Renal pelvis (tissue), 12 donors: ENCODE measurements around the gene EDRF1. TPM values are rescaled to one million over a fixed set of nuclear protein-coding genes. Genes with fewer than 3 reads are reported as not detected.
"Not testable (repeated sequence)": the region's sequence is repeated elsewhere in the genome, so short reads cannot be mapped to it uniquely, and the experiment has no call there.

Source experiments
- DNase-seq: peaks from one replicate; pipeline ENCODE4 v3.0.0-alpha.2; 2013
- long read RNA-seq, 16 experiments: transcript quantifications; one replicate each; lab custom pipeline, GENCODE V29; 2026
- polyA plus RNA-seq, 3 donors: library from polyadenylated mRNA; unstranded; fragments of 120-200 nt; gene quantifications; one replicate each; pipeline ENCODE4 v1.2.1, GENCODE V29; 2013; ENCODE audit not compliant: insufficient read length in 3 of 3

The EDRF1 gene
- 10 to 100 TPM; 31.5 to 45.8 (median 45.0) TPM for polyA plus RNA-seq
- long read RNA-seq, donor 1, partial matches to known transcripts: 0 of 1 reads
- long read RNA-seq, donor 1, other reads (novel, unspliced or antisense): 0 of 1 reads
- long read RNA-seq, donor 2: 0 reads
- long read RNA-seq, donor 3, full-length matches to known transcripts: 2 of 2 reads
- long read RNA-seq, donor 3, partial matches to known transcripts: 0 of 2 reads
- long read RNA-seq, donor 3, other reads (novel, unspliced or antisense): 0 of 2 reads
- long read RNA-seq, donor 4: 0 reads
- long read RNA-seq, donor 5, full-length matches to known transcripts: 2 of 2 reads
- long read RNA-seq, donor 5, partial matches to known transcripts: 0 of 2 reads
- long read RNA-seq, donor 5, other reads (novel, unspliced or antisense): 0 of 2 reads
- long read RNA-seq, donor 6, full-length matches to known transcripts: 1 of 1 reads
- long read RNA-seq, donor 6, partial matches to known transcripts: 0 of 1 reads
- long read RNA-seq, donor 6, other reads (novel, unspliced or antisense): 0 of 1 reads
- long read RNA-seq, donor 7, full-length matches to known transcripts: 1 of 6 reads
- long read RNA-seq, donor 7, partial matches to known transcripts: 5 of 6 reads
- long read RNA-seq, donor 7, other reads (novel, unspliced or antisense): 0 of 6 reads
- long read RNA-seq, donor 8: 0 reads
- long read RNA-seq, donor 9: 0 reads
- long read RNA-seq, donor 10, partial matches to known transcripts: 5 of 5 reads
- long read RNA-seq, donor 10, other reads (novel, unspliced or antisense): 0 of 5 reads
- long read RNA-seq, donor 11, partial matches to known transcripts: 7 of 8 reads
- long read RNA-seq, donor 11, other reads (novel, unspliced or antisense): 0 of 8 reads
- long read RNA-seq, donor 12, full-length matches to known transcripts: 3 of 3 reads
- long read RNA-seq, donor 12, partial matches to known transcripts: 0 of 3 reads
- long read RNA-seq, donor 12, other reads (novel, unspliced or antisense): 0 of 3 reads
- long read RNA-seq, donor 13, full-length matches to known transcripts: 2 of 2 reads
- long read RNA-seq, donor 13, partial matches to known transcripts: 0 of 2 reads
- long read RNA-seq, donor 13, other reads (novel, unspliced or antisense): 0 of 2 reads
- long read RNA-seq, donor 14: 0 reads
- long read RNA-seq, donor 15, partial matches to known transcripts: 13 of 13 reads
- long read RNA-seq, donor 15, other reads (novel, unspliced or antisense): 0 of 13 reads
- long read RNA-seq, donor 16, full-length matches to known transcripts: 3 of 3 reads
- long read RNA-seq, donor 16, partial matches to known transcripts: 0 of 3 reads
- long read RNA-seq, donor 16, other reads (novel, unspliced or antisense): 0 of 3 reads

GRCh38 chr10:125719173-125720001 is at the start of gene EDRF1:
TSS of gene EDRF1 (plus strand) at chr10:125719709. CDS start at chr10:125719808, 99 bp downstream.
- DNase-seq: peak; percentile 98

GRCh38 chr10:125672884-125673283 is 46.6 kb upstream of the EDRF1 start:
- DNase-seq: no peak

GRCh38 chr10:125679436-125679835 is 40.1 kb upstream of the EDRF1 start:
- no peak for DNase-seq

- no peak for DNase-seq
Measured at GRCh38 chr10:125683063-125683462, 36.4 kb upstream of the EDRF1 start, which contains the start of gene TEX36. TSS of gene TEX36 (minus strand) at chr10:125683163. CDS start at chr10:125682989, 174 bp downstream.

- DNase-seq: no peak
Measured at GRCh38 chr10:125683821-125684220, 35.7 kb upstream of the EDRF1 start.

- DNase-seq: no peak
Measured at GRCh38 chr10:125684581-125684980, 34.9 kb upstream of the EDRF1 start.

- no peak for DNase-seq
Measured at GRCh38 chr10:125687507-125688185, 31.9 kb upstream of the EDRF1 start.

GRCh38 chr10:125689955-125690569 is 29.4 kb upstream of the EDRF1 start:
- no peak for DNase-seq

GRCh38 chr10:125691160-125691981 is 28.1 kb upstream of the EDRF1 start:
- no peak for DNase-seq

- no peak for DNase-seq
Measured at GRCh38 chr10:125692196-125692595, 27.3 kb upstream of the EDRF1 start.

GRCh38 chr10:125692601-125693523 is 26.6 kb upstream of the EDRF1 start:
- no peak for DNase-seq

- DNase-seq: no peak
Measured at GRCh38 chr10:125693524-125693847, 26.0 kb upstream of the EDRF1 start.

GRCh38 chr10:125694883-125695282 is 24.6 kb upstream of the EDRF1 start:
- DNase-seq: no peak

GRCh38 chr10:125696884-125697283 is 22.6 kb upstream of the EDRF1 start:
- DNase-seq: not testable (repeated sequence)

- DNase-seq: no peak
Measured at GRCh38 chr10:125698481-125698998, 21.0 kb upstream of the EDRF1 start.

- DNase-seq: no peak
Measured at GRCh38 chr10:125699562-125700143, 19.9 kb upstream of the EDRF1 start.

- DNase-seq: no peak
Measured at GRCh38 chr10:125700355-125700911, 19.1 kb upstream of the EDRF1 start.
